HG02642 (cell line): ENCODE results near the gene FXYD1.
"Not testable (repeated sequence)": the region's sequence is repeated elsewhere in the genome, so short reads cannot be mapped to it uniquely, and the experiment has no call there.

Experiments
- ATAC-seq: cut with Tn5 transposase; IDR thresholded peaks from one replicate; pipeline ENCODE4 v1.9.1; 2021; ENCODE audit warnings: mild to moderate bottlenecking; ENCODE audit not compliant: unreplicated experiment, poor library complexity

Gene FXYD1

DNA sequence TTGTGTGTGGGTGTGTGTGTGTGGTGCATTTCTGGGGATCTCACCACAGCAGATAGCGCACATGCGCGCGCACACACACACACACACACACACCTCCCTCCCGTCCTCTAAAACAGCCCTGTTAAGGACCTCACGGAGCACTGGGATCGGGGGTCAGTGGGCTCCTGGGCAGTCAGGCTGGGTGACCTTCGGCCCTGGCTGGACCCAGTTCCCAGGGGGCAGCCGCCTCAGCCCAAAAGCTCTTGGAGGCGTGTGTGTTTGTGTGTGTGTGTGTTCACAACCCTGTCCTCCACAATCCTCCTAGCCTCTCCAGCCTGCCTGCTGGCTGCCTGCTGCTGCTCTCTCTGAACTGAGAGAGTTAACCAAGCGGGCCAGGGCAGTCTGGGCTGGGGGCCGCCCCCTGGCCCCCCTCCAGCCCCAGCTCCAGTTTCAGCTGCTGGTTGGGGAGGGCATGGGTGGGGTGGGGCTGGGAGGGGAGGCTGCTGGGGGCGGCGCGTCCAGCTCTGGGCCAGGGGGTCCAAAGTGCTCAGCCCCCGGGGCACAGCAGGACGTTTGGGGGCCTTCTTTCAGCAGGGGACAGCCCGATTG lies at the start of gene FXYD1:
Gene FXYD1, plus strand, starts transcription at position 520 of the 588 bp plus-strand sequence. CDS start 1,256 bp downstream, outside the sequence.
- ATAC-seq, result no peak

DNA sequence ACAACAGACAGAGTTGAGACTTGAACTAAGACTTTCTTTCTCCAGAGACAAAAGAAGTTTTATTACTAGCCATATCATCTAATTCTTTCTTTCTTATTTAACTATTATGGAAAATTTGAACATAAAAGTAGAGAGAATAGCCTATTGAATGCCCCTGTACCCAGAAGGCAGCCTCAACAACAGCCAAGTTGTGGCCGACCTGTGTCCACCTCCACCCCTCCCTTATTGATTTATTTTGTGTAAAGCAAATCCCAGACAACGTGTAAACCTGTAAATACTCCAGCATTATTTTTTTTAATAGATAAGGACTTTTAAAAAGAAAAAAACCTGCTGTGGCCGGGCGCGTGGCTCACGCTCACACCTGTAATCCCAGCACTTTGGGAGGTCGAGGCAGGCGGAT lies 49.1 kb upstream of the FXYD1 start:
- ATAC-seq, result no peak

DNA sequence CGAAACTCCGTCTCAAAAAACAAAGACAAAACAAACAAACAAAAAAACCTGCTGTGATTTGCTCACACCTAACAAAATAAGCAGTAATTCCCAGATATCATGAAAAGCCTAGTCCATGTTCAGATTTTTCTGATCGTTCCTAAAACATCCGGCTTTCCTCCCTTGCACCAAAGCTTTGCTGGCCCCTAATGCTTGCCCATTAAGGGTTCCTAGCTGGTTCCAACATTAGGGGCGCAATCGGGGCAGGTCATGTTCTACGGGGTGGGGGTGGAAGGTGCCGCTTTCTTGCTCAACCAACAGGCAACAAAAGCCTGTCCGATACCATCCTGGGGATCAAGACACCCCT lies 48.5 kb upstream of the FXYD1 start:
- no peak for ATAC-seq

GRCh38 chr19:35090506-35091214 lies 48.0 kb upstream of the FXYD1 start:
- ATAC-seq, result no peak

DNA sequence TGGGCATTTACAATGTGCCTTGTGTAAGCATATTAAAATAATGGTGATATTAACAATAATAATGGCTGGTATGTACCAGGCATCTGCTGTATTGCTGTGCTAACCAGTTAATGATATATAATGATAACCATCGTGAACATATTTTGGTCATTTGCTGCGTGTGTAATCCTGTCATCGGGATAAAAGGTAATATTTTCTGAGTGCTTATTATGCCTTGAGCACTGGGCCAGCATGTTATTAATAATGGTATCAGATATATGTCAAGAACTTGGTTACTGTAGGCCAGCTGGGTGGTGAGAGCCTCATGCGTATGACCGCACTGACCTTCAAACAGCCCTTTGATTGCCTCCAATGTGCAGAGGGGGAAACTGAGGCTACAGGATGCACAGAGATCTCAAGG lies 45.2 kb upstream of the FXYD1 start:
- no peak for ATAC-seq

GRCh38 chr19:35093941-35094647 lies 44.5 kb upstream of the FXYD1 start:
- ATAC-seq, result no peak

- ATAC-seq, result no peak
These were observed 44.0 kb upstream of the FXYD1 start for GRCh38 chr19:35094656-35095055.

GRCh38 chr19:35095667-35096368 lies 42.8 kb upstream of the FXYD1 start:
- ATAC-seq, result no peak

DNA sequence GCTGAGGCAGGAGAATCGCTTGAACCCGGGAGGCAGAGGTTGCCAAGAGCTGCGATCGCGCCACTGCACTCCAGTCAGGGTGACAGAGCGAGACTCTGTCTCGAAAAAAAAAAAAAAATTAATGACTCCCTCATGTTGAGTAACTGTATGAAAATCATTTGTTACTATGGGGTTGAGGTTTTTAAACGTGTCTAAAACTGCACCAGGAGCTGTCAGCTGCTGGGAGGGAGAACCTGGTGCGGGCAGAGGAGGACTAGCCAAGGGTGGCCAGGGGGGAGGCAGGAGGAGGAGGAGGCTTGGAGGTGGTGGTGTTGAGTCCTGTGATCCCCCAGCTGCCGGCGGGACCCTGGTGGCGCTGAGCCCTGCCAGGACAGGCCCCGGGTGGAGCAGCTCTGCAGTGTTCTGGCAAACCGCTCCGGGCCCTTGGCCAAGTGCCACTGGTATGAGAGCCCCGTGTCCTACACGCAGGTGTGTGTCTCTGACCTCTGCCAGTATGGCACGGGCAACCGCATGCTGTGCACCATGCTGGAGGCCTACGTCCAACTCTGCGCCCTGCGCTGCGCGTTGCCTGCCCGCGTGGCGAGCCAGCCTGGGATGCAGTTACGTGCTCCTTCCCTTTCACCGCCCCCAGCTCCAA lies 40.1 kb upstream of the FXYD1 start:
- ATAC-seq, result no peak

GRCh38 chr19:35099155-35099896 lies 39.3 kb upstream of the FXYD1 start:
- ATAC-seq, result no peak

DNA sequence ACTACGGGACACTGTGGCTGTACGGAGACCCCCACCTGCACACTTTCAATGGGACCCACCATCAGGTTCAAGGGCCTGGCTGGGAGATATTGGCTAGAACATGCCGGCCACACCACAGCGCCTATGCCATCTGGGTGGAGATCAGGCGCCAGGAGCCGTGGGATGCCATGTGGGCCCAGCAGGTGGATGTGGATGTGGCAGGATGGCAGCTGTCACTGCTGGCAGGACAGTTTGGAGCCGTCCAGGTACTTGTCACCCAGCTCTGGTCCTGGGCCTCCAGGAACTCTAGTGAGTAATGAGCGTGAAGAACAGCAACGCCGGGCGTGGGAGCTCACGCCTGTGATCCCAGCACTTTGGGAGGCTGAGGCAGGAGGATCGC lies 38.7 kb upstream of the FXYD1 start:
- ATAC-seq, result no peak

GRCh38 chr19:35100588-35101533 lies 37.8 kb upstream of the FXYD1 start:
- no peak for ATAC-seq

- not testable (repeated sequence) for ATAC-seq
These were observed 36.7 kb upstream of the FXYD1 start for GRCh38 chr19:35101949-35102348.

DNA sequence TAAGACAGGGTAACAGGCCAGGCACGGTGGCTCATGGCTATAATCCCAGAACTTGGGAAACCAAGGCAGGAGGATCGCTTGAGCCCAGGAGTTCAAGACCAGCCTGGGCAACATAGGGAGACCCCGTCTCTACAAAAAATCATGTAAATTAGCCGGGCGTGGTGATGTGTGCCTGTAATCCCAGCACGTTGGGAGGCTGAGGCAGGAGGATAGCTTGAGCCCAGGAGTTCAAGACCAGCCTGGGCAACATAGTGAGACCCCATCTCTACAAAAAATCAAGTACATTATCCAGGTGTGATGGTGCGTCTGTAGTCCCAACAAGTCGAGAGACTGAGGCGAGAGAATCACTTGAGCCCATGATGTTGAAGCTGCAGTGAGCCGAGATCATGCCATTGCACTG lies 35.0 kb upstream of the FXYD1 start:
- ATAC-seq, result not testable (repeated sequence)

- ATAC-seq, result no peak
These were observed 34.3 kb upstream of the FXYD1 start for GRCh38 chr19:35104361-35104760.

- ATAC-seq, result no peak
These were observed 33.6 kb upstream of the FXYD1 start for GRCh38 chr19:35105047-35105410.

DNA sequence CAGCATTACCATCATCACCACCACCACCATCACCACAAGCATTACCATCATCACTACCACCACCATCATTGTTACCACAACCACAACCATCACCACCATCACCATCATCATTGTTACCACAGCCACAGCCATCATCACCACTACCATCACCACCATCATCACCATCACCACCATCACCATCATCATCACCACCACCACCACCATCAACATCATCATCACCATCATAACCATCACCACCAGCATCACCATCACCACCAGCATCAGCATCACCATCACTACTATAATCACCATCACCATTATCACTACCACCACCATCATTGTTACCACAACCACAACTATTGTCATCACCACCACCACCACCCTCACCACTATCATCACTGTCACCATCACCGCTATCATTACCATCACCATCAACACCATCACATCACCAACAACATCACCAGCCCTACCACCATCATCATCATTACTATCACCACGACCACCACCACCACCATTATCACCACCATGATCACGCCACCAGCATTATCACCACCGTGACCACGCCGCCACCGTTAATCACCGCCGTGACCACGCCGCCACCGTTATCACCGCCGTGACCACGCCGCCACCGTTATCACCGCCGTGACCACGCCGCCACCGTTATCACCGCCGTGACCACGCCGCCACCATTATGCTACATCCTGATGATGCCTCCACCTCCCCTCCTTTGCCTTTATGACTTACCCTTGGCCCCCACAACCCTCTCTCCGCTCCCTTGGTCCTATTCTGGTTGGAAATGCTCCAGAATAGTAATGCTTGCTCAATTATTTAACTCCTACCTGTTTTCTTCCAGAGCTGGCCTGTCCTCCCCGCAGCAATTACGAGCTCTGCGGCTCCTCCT lies 33.0 kb upstream of the FXYD1 start:
- no peak for ATAC-seq

DNA sequence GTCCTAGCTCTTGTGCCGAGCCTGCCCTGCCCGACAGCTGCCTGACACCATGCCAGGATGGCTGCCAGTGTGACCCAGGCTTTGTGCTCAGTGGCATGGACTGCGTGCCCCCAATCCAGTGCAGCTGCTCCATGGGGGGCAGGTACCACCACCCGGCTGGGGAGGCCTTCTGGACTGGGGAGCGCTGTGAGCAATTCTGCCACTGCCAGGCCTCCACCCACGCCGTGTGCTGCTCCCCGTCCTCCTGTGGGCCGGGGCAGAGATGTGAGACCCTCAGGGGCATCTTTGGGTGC lies 32.4 kb upstream of the FXYD1 start:
- no peak for ATAC-seq
